ENCODE results near the gene CDC42EP4.

Gene CDC42EP4

DNA sequence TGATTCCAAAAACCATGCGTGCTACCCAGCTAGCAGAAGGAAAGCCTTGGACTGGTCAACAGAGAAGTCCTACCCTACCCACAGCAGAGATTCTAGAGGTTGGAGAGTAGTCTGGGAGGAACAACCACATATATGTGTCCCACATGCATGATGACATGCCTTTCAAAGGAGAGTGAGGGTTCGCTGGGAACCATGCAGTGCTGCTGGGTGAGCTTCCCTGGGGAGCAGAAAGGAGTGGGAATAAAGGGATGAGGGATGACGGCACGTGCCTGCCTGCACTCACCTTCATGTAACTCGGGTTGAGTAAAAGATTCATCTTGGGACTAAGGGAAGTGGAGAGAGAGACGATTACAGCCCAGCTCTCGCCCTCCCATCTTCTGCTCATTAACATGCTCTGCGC lies 59.9 kb downstream of the CDC42EP4 start:
- DNase-seq (ENCODE audit: low read depth), result no peak

GRCh38 chr17:73250851-73251640 lies 60.8 kb downstream of the CDC42EP4 start:
- DNase-seq (ENCODE audit: low read depth), result no peak

DNA sequence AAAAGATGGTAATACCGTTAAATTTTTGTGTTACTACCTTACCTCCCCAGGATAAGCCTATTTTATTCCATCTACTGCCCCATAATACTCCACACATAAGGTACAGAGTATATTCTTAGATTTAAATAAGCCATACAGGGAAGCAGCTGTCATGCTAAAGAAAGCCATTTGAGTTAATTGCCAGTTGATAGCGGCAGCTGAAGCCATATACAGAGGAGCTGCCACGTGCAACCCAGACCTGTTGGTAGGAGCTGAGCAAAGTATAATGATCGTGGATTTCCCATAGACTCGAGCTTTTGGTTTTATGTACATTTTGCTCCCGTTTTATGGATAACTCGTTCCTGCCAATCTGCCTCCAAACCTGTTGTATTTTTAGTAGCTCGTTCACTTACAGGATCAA lies 62.1 kb downstream of the CDC42EP4 start:
- no peak for DNase-seq (ENCODE audit: low read depth)

- DNase-seq (ENCODE audit: low read depth), result no peak
Measured at GRCh38 chr17:73248532-73248931, 63.3 kb downstream of the CDC42EP4 start.

DNA sequence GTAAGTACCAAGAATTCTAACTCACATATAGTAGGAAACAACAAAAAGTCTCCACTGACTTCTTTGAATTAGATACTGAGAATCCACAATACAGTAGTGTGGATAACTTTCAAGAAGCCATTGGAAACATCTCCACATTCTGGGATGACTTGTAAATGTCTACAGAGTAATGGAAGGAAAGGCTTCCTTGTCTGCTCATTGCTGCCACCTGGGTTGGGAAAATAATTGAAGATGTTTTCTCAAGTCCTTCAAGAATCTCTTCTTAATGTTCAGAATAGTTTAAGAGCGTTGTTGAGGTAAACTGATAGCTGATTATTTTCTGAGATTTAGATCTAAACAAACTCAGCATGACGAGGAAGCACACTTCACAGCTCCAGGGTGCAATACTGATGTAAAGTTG lies 64.1 kb downstream of the CDC42EP4 start:
- DNase-seq (ENCODE audit: low read depth), result no peak

DNA sequence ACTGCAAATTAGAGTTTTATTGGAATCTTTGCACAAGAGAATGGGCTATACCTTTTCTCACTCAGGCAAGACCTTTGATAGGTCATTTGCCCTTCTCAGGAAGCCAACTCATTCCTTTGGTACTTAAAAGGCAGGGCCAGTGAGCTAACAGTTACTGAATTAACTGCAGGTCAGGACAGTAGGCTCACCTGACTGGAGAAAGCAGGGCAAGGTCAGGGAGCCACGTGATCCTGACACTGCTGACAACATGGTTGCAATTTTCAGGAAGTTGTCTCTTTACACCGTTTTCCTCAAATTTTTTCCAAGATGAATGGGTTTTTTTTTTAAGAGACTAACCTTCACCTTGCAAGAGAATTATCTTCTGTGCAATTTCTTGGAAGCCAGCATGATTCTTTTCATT lies 71.2 kb downstream of the CDC42EP4 start:
- no peak for DNase-seq (ENCODE audit: low read depth)

DNA sequence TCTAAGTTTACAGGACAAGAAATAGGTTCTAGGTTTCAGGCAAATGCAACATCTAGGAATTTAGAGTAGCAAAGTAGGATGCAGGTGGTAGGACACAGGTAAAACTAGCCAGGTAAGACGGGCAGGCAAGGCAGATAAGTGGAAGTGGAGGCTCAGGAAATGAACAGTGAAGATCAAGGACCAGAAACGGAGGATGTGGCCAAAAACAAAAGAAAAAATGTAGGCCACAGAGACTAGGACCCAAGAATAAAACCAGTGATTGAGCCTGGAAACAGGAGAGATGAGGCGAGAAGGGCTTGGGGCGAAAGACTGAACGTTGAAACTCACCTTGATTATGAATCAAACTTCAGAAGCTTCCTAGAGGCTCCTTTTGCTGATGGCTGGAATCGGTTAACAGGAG lies 74.1 kb downstream of the CDC42EP4 start:
- no peak for DNase-seq (ENCODE audit: low read depth)

- no peak for DNase-seq (ENCODE audit: low read depth)
Measured at GRCh38 chr17:73234736-73235135, 77.1 kb downstream of the CDC42EP4 start.
